Activated CD8-positive, alpha-beta T cell treated with anti-CD3 and anti-CD28 coated beads for 36 hours (primary cell): ENCODE results near the gene TSSK2. TPM values are rescaled to one million over a fixed set of nuclear protein-coding genes. Genes with fewer than 3 reads are reported as not detected.

ENCODE experiments used
- ATAC-seq: fragments of 200-7000 bp; cut with Tn5 transposase; one replicate; pipeline ENCODE4 v1.10.0; 2021; ENCODE audit warnings: mild to moderate bottlenecking, moderate library complexity
- CTCF ChIA-PET: fragments of 350-600 bp; sonication (Branson Sonifier 250); formaldehyde crosslinking; loops from one replicate; lab custom pipeline; 2021; ENCODE audit warnings: antibody characterized with exemption; lab: Charles Lee
- POLR2A ChIA-PET: fragments of 350-600 bp; sonication (Branson Sonifier 250); formaldehyde crosslinking; loops from one replicate; lab custom pipeline; 2021; ENCODE audit warnings: antibody characterized with exemption; lab: Charles Lee
- DNase-seq: peaks from one replicate; pipeline ENCODE4 v3.0.0-alpha.2; 2020
- H3K27ac Mint-ChIP-seq: one replicate; pipeline ENCODE4 v1.8.0; 2021; ENCODE audit warnings: mild to moderate bottlenecking, mixed read lengths
- H3K27me3 Mint-ChIP-seq: one replicate; pipeline ENCODE4 v1.8.0; 2021; ENCODE audit warnings: mixed read lengths
- H3K36me3 Mint-ChIP-seq: one replicate; pipeline ENCODE4 v1.8.0; 2021; ENCODE audit warnings: low read depth, mixed read lengths
- H3K4me1 Mint-ChIP-seq: one replicate; pipeline ENCODE4 v1.8.0; 2021; ENCODE audit warnings: low read depth, mixed read lengths
- H3K4me3 Mint-ChIP-seq: one replicate; pipeline ENCODE4 v1.8.0; 2021; ENCODE audit warnings: mild to moderate bottlenecking, moderate library complexity, mixed read lengths
- H3K9me3 Mint-ChIP-seq: one replicate; pipeline ENCODE4 v1.8.0; 2021; ENCODE audit warnings: mixed read lengths
- CTCF ChIP-seq: fragments of 200-600 bp; IDR thresholded peaks from one replicate; pipeline ENCODE4 v1.8.0; 2022; ENCODE audit warnings: antibody characterized with exemption, mild to moderate bottlenecking
- intact Hi-C: fragments of 100-400 bp; cut with micrococcal nuclease; formaldehyde crosslinking; loops from one replicate; pipeline ENCODE4 v1.10.0; 2022
- total RNA-seq, 2 experiments: library from RNA; stranded (reverse); gene quantifications; one replicate each; pipeline ENCODE4 v1.2.3, GENCODE V29; 2021

The TSSK2 gene
- total RNA-seq, 2 experiments from 2014 or later, result not detected

- CTCF ChIA-PET, result no interaction called here
- H3K36me3 Mint-ChIP-seq, result peaks cover 2% of the 10 kb centered on the region
- H3K27ac Mint-ChIP-seq, result no peak overlapping the region
- no peaks in the 10 kb centered on the region for H3K9me3 Mint-ChIP-seq
- no peak for TF ChIP-seq CTCF
- POLR2A ChIA-PET, result interaction anchor here (0.6 to 1.0 kb wide), 2 partner anchors 28 to 1020 kb away, joined by 4 read pairs; no protein-coding TSS in a partner anchor
- H3K4me3 Mint-ChIP-seq, result peak overlapping the region; percentile 42
- peaks cover 6% of the 10 kb centered on the region for H3K4me1 Mint-ChIP-seq
- intact Hi-C loops, result no loop called here
- ATAC-seq (peak; percentile 14), DNase-seq (peak; percentile 52)
- H3K27me3 Mint-ChIP-seq, result peaks cover 28% of the 10 kb centered on the region
Observed at GRCh38 chr22:19149047-19149883, 18.2 kb downstream of the TSSK2 start.

GRCh38 chr22:19149991-19150390 lies 18.9 kb downstream of the TSSK2 start, which contains the start of gene GSC2:
Gene GSC2 (minus strand): TSS chr22:19150292. CDS start chr22:19150283, 9 bp downstream.
- ChIA-PET POLR2A (no interaction called here), CTCF (no interaction called here)
- Mint-ChIP-seq H3K36me3 (no peaks in the 10 kb centered on the region), H3K4me3 (peak within 1 kb of the TSS; percentile 42), H3K9me3 (no peaks in the 10 kb centered on the region), H3K27ac (no peak within 1 kb of the TSS), H3K4me1 (peaks cover 4% of the 10 kb centered on the region), H3K27me3 (peaks cover 28% of the 10 kb centered on the region)
- DNase-seq, result no peak
- no peak for TF ChIP-seq CTCF
- peak; percentile 14 for ATAC-seq
- intact Hi-C loops, result no loop called here

- DNase-seq (no peak), ATAC-seq (no peak)
- POLR2A ChIA-PET, result interaction anchor here (1.1 kb wide), 1 partner anchor 22 kb away, joined by 3 read pairs; no protein-coding TSS in a partner anchor
- intact Hi-C loops, result no loop called here
- no peaks in the 10 kb centered on the region for H3K36me3 Mint-ChIP-seq
- H3K27me3 Mint-ChIP-seq, result peaks cover 28% of the 10 kb centered on the region
- peaks cover 4% of the 10 kb centered on the region for H3K4me1 Mint-ChIP-seq
- peak overlapping the region; percentile 27 for H3K4me3 Mint-ChIP-seq
- CTCF ChIA-PET, result no interaction called here
- no peaks in the 10 kb centered on the region for H3K9me3 Mint-ChIP-seq
- H3K27ac Mint-ChIP-seq, result no peak overlapping the region
- TF ChIP-seq CTCF, result no peak
Observed at GRCh38 chr22:19150482-19151328, 19.6 kb downstream of the TSSK2 start.

GRCh38 chr22:19151329-19152191 lies 20.5 kb downstream of the TSSK2 start:
- no peak for ATAC-seq
- H3K9me3 Mint-ChIP-seq, result no peaks in the 10 kb centered on the region
- H3K4me3 Mint-ChIP-seq, result peak overlapping the region; percentile 27
- POLR2A ChIA-PET, result interaction anchor here (1.1 kb wide), 1 partner anchor 21 kb away, joined by 3 read pairs; no protein-coding TSS in a partner anchor
- peaks cover 4% of the 10 kb centered on the region for H3K4me1 Mint-ChIP-seq
- TF ChIP-seq CTCF, result no peak
- H3K36me3 Mint-ChIP-seq, result no peaks in the 10 kb centered on the region
- intact Hi-C loops, result no loop called here
- H3K27ac Mint-ChIP-seq, result no peak overlapping the region
- peaks cover 28% of the 10 kb centered on the region for H3K27me3 Mint-ChIP-seq
- no peak for DNase-seq
- CTCF ChIA-PET, result no interaction called here
